ENCODE results near the gene CIAO1. TPM values are rescaled to one million over a fixed set of nuclear protein-coding genes. Genes with fewer than 3 reads are reported as not detected.
A peak's percentile ranks its signal among the peaks of the same experiment; 100 is the strongest.

The CIAO1 gene
- total and polyA plus RNA-seq, 2 of the 13 experiments (the other 11 are each of a cell fraction or from before 2014, with no cell fraction given) = 99.3 to 120 TPM

DNA sequence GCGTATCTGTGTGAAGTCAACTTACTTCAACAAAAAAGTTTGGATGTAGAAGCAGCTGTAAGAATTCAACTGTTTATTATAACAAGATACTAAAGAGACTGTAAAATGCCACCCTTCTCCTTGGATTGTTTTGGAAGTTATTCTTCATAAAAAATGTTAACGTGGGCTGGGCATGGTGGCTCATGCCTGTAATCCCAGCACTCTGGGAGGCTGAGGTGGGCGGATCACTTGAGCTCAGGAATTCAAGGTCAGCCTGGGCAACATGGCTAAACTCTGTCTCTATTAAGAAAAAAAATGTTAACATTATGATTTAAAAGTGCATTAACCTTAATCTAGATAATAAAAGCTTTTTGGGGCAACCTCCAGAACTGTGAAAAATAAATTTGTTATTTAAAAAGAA, 7.7 kb downstream of the CIAO1 start:
- POLR2A ChIA-PET = interaction anchor here (0.6 to 2.4 kb wide), 12 partner anchors 8 to 320 kb away, joined by 3 to 15 read pairs (median 4); partner anchors contain the start of genes CIAO1, SNRNP200, STARD7 and TMEM127

More for the DNA sequence above, 7.7 kb downstream of the CIAO1 start:
- Histone ChIP-seq H3K27me3 (ENCODE audit: control insufficient read depth in 1 of 2, insufficient read depth in 2 of 2, low read length in 2 of 2) (no peaks in the 10 kb centered on the region), H3K4me2 (ENCODE audit: low read depth, low read length) (no peak overlapping the region), H3K79me2 (ENCODE audit: insufficient read depth, low read length) (no peaks in the 10 kb centered on the region), H3K36me3 (replicated peaks in 1 of 2; ENCODE audit: control insufficient read depth in 1 of 2, insufficient read depth in 2 of 2, low read length in 2 of 2) (peaks cover 40 to 62% of the 10 kb centered on the region in 2 experiments), H3K4me3 (replicated peaks in 1 of 3; ENCODE audit: insufficient read depth in 1 of 3, low read depth in 2 of 3, low read length in 3 of 3) (no peak overlapping the region), H3K9ac (ENCODE audit: insufficient read depth, low read depth, low read length) (no peak overlapping the region), H3K9me3 (ENCODE audit: low read length) (no peaks in the 10 kb centered on the region), H2AFZ (ENCODE audit: low read length) (no peak overlapping the region), H3K27ac (ENCODE audit: extremely low read length, insufficient read depth, low read length) (peak overlapping the region; percentile 34), H4K20me1 (ENCODE audit: insufficient read depth, low read length) (no peaks in the 10 kb centered on the region), H3K4me1 (ENCODE audit: insufficient read depth, low read length) (peaks cover 22% of the 10 kb centered on the region)
- WGBS (ENCODE audit: low lambda C conversion rate) = 56% methylated on average over 3 of the region's 3 CpGs
- in situ Hi-C loops (cut with HindIII; ENCODE audit: extremely low pct_ligation_motif_present, low pct_unique_long_range_greater_than_20kb) (no loop called here), intact Hi-C loops (cut with micrococcal nuclease; ENCODE audit: unreplicated experiment) (no loop called here)
- no TSS peak for BruUV-seq (replicated peaks)
- CTCF ChIA-PET (ENCODE audit: low intra/inter-chr PET ratio, low total read pairs) = no interaction called here
- TF ChIP-seq RBFOX2 (IDR thresholded peaks at IDR 0.05; ENCODE audit: low read depth, low read length) = peak; percentile 13; the same call in 1 of the 2 replicates
- TF ChIP-seq ZFY (CRISPR knock-in tag; IDR thresholded peaks at IDR 0.05) = 0 out of 2 replicates have a peak, but pooled peaks have one; percentile 8
- peak; percentile 43 for TF ChIP-seq TEAD3 (CRISPR knock-in tag; optimal IDR thresholded peaks at IDR 0.05; ENCODE audit: borderline replicate concordance)
- peak; percentile 19 for TF ChIP-seq AGO2 (optimal IDR thresholded peaks at IDR 0.05; ENCODE audit: low read depth, low read length)
- TF ChIP-seq, protein P1, sequence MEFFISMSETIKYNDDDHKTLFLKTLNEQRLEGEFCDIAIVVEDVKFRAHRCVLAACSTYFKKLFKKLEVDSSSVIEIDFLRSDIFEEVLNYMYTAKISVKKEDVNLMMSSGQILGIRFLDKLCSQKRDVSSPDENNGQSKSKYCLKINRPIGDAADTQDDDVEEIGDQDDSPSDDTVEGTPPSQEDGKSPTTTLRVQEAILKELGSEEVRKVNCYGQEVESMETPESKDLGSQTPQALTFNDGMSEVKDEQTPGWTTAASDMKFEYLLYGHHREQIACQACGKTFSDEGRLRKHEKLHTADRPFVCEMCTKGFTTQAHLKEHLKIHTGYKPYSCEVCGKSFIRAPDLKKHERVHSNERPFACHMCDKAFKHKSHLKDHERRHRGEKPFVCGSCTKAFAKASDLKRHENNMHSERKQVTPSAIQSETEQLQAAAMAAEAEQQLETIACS (CRISPR knock-in tag; IDR thresholded peaks at IDR 0.05) = no peak
- TF ChIP-seq, protein P2, sequence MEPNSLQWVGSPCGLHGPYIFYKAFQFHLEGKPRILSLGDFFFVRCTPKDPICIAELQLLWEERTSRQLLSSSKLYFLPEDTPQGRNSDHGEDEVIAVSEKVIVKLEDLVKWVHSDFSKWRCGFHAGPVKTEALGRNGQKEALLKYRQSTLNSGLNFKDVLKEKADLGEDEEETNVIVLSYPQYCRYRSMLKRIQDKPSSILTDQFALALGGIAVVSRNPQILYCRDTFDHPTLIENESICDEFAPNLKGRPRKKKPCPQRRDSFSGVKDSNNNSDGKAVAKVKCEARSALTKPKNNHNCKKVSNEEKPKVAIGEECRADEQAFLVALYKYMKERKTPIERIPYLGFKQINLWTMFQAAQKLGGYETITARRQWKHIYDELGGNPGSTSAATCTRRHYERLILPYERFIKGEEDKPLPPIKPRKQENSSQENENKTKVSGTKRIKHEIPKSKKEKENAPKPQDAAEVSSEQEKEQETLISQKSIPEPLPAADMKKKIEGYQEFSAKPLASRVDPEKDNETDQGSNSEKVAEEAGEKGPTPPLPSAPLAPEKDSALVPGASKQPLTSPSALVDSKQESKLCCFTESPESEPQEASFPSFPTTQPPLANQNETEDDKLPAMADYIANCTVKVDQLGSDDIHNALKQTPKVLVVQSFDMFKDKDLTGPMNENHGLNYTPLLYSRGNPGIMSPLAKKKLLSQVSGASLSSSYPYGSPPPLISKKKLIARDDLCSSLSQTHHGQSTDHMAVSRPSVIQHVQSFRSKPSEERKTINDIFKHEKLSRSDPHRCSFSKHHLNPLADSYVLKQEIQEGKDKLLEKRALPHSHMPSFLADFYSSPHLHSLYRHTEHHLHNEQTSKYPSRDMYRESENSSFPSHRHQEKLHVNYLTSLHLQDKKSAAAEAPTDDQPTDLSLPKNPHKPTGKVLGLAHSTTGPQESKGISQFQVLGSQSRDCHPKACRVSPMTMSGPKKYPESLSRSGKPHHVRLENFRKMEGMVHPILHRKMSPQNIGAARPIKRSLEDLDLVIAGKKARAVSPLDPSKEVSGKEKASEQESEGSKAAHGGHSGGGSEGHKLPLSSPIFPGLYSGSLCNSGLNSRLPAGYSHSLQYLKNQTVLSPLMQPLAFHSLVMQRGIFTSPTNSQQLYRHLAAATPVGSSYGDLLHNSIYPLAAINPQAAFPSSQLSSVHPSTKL (CRISPR knock-in tag; IDR thresholded peaks at IDR 0.05) = peak; percentile 42; the same call in 1 of the 2 replicates
- no peak for TF ChIP-seq ONECUT2 (CRISPR knock-in tag; IDR thresholded peaks at IDR 0.05)
- peak; percentile 67; the same call in 1 of the 2 replicates for TF ChIP-seq SP5 (CRISPR knock-in tag; IDR thresholded peaks at IDR 0.05; ENCODE audit: borderline replicate concordance, low read depth)
- TF ChIP-seq, protein P3, sequence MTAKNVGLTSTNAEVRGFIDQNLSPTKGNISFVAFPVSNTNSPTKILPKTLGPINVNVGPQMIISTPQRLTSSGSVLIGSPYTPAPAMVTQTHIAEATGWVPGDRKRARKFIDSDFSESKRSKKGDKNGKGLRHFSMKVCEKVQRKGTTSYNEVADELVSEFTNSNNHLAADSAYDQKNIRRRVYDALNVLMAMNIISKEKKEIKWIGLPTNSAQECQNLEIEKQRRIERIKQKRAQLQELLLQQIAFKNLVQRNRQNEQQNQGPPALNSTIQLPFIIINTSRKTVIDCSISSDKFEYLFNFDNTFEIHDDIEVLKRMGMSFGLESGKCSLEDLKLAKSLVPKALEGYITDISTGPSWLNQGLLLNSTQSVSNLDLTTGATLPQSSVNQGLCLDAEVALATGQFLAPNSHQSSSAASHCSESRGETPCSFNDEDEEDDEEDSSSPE (CRISPR knock-in tag; IDR thresholded peaks at IDR 0.05) = no peak
- 0 out of 2 replicates have a peak, but pooled peaks have one; percentile 23 for TF ChIP-seq ZNF543 (CRISPR knock-in tag; IDR thresholded peaks at IDR 0.05)
- 0 out of 2 replicates have a peak, but pooled peaks have one; percentile 22 for TF ChIP-seq SAP130 (CRISPR knock-in tag; IDR thresholded peaks at IDR 0.05; ENCODE audit: low read depth)
- FAIRE-seq (peak; percentile 32), DNase-seq (ENCODE audit: low spot score) (peak; percentile 32), ATAC-seq (peak; percentile 17; the same call in 1 of the 3 replicates)

All from HepG2 (cell line).